ENCODE data around the gene TBC1D14. TPM values are rescaled to one million over a fixed set of nuclear protein-coding genes. Genes with fewer than 3 reads are reported as not detected.

The TBC1D14 gene
- total and polyA plus RNA-seq, 4 donors, result 15.1 to 60.1 (median 46.4) TPM

- ATAC-seq (ENCODE audit: insufficient read depth, low FRiP score) (no peak), DNase-seq (no peak)
- Histone ChIP-seq H3K9me3 (ENCODE audit: control insufficient read depth in 4 of 4, insufficient read depth in 3 of 4, low read length in 3 of 4) (no peaks in the 10 kb centered on the region), H3K27me3 (ENCODE audit: control insufficient read depth in 3 of 3, insufficient read depth in 3 of 3, low read length in 2 of 3) (no peaks in the 10 kb centered on the region), H3K4me1 (ENCODE audit: control insufficient read depth in 5 of 5, insufficient read depth in 5 of 5, low read length in 5 of 5) (peaks cover 0 to 18% (median 3%) of the 10 kb centered on the region in 5 donors), H3K4me3 (no peak overlapping the region), H3K36me3 (ENCODE audit: control insufficient read depth in 4 of 4, insufficient read depth in 4 of 4, low read length in 4 of 4) (no peaks in the 10 kb centered on the region), H3K27ac (ENCODE audit: low read depth in 1 of 2, low read length in 1 of 2) (peak overlapping the region in 1 of 2 donors; percentile 7), H3K9ac (ENCODE audit: insufficient read depth in 1 of 2, low read length in 2 of 2) (no peak overlapping the region)
- TF ChIP-seq, protein P1, sequence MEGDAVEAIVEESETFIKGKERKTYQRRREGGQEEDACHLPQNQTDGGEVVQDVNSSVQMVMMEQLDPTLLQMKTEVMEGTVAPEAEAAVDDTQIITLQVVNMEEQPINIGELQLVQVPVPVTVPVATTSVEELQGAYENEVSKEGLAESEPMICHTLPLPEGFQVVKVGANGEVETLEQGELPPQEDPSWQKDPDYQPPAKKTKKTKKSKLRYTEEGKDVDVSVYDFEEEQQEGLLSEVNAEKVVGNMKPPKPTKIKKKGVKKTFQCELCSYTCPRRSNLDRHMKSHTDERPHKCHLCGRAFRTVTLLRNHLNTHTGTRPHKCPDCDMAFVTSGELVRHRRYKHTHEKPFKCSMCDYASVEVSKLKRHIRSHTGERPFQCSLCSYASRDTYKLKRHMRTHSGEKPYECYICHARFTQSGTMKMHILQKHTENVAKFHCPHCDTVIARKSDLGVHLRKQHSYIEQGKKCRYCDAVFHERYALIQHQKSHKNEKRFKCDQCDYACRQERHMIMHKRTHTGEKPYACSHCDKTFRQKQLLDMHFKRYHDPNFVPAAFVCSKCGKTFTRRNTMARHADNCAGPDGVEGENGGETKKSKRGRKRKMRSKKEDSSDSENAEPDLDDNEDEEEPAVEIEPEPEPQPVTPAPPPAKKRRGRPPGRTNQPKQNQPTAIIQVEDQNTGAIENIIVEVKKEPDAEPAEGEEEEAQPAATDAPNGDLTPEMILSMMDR (IDR thresholded peaks at IDR 0.05; ENCODE audit: control extremely low read depth, extremely low read depth), result no peak
- WGBS, 2 donors, result 91 to 94% methylated on average over 24 of the region's 24 CpGs
These were observed 47.0 kb downstream of the TBC1D14 start for GRCh38 chr4:6956434-6957147.

- Histone ChIP-seq H3K9ac (ENCODE audit: insufficient read depth in 1 of 2, low read length in 2 of 2) (no peak overlapping the region), H3K36me3 (ENCODE audit: control insufficient read depth in 4 of 4, insufficient read depth in 4 of 4, low read length in 4 of 4) (no peaks in the 10 kb centered on the region), H3K9me3 (ENCODE audit: control insufficient read depth in 4 of 4, insufficient read depth in 3 of 4, low read length in 3 of 4) (no peaks in the 10 kb centered on the region), H3K27ac (ENCODE audit: low read depth in 1 of 2, low read length in 1 of 2) (no peak overlapping the region), H3K4me3 (no peak overlapping the region), H3K4me1 (ENCODE audit: control insufficient read depth in 5 of 5, insufficient read depth in 5 of 5, low read length in 5 of 5) (peaks cover 0 to 18% (median 3%) of the 10 kb centered on the region in 5 donors), H3K27me3 (ENCODE audit: control insufficient read depth in 3 of 3, insufficient read depth in 3 of 3, low read length in 2 of 3) (no peaks in the 10 kb centered on the region)
- WGBS, 2 donors, result 77 to 80% methylated on average over 6 of the region's 6 CpGs
- DNase-seq (no peak), ATAC-seq (ENCODE audit: insufficient read depth, low FRiP score) (no peak)
- TF ChIP-seq, protein P1 (IDR thresholded peaks at IDR 0.05; ENCODE audit: control extremely low read depth, extremely low read depth), result no peak
These were observed 47.5 kb downstream of the TBC1D14 start for GRCh38 chr4:6957148-6957520.

DNA sequence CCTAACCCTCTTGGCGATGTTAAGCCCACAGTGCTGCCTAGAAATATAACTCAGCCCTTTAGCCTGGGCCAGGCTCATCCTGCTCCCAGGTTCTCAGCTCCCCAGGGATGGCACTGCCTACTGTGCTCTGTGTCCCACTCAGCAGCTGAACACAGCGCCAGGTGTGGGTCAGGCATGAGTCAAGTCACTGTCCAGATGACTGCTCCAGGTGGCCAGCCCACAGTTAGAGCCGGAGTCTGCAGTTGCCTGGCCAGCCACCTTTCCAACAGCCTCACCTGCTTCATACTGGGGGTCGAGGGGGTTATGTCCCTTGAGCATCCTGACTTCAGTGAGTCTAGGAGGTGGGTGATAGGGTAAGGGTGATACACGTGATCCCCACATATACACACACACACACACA is 48.4 kb downstream of the TBC1D14 start:
- peaks cover 0 to 19% (median 3%) of the 10 kb centered on the region in 5 donors for H3K4me1 ChIP-seq (ENCODE audit: control insufficient read depth in 5 of 5, insufficient read depth in 5 of 5, low read length in 5 of 5)
- no peak for DNase-seq
- no peaks in the 10 kb centered on the region for H3K9me3 ChIP-seq (ENCODE audit: control insufficient read depth in 4 of 4, insufficient read depth in 3 of 4, low read length in 3 of 4)
- no peak for ATAC-seq (ENCODE audit: insufficient read depth, low FRiP score)
- WGBS, 2 donors, result 94 to 97% methylated on average over 5 of the region's 5 CpGs
- no peaks in the 10 kb centered on the region for H3K27me3 ChIP-seq (ENCODE audit: control insufficient read depth in 3 of 3, insufficient read depth in 3 of 3, low read length in 2 of 3)
- TF ChIP-seq, protein P1 (IDR thresholded peaks at IDR 0.05; ENCODE audit: control extremely low read depth, extremely low read depth), result no peak
- H3K4me3 ChIP-seq, result no peak overlapping the region
- no peak overlapping the region for H3K9ac ChIP-seq (ENCODE audit: insufficient read depth in 1 of 2, low read length in 2 of 2)
- no peaks in the 10 kb centered on the region for H3K36me3 ChIP-seq (ENCODE audit: control insufficient read depth in 4 of 4, insufficient read depth in 4 of 4, low read length in 4 of 4)
- no peak overlapping the region for H3K27ac ChIP-seq (ENCODE audit: low read depth in 1 of 2, low read length in 1 of 2)

All from lung (tissue), 12 donors.